Activated CD8-positive, alpha-beta memory T cell treated with anti-CD3 and anti-CD28 coated beads, Interleukin-2, amount 50 U/mL, for 24 hours (primary cell): ENCODE measurements around the gene GATB.
"Not testable (repeated sequence)": the region's sequence is repeated elsewhere in the genome, so short reads cannot be mapped to it uniquely, and the experiment has no call there.

Experiments
- DNase-seq: peaks from one replicate; pipeline ENCODE4 v3.0.0-alpha.2; 2020; ENCODE audit errors: extremely low read depth

Gene GATB

DNA sequence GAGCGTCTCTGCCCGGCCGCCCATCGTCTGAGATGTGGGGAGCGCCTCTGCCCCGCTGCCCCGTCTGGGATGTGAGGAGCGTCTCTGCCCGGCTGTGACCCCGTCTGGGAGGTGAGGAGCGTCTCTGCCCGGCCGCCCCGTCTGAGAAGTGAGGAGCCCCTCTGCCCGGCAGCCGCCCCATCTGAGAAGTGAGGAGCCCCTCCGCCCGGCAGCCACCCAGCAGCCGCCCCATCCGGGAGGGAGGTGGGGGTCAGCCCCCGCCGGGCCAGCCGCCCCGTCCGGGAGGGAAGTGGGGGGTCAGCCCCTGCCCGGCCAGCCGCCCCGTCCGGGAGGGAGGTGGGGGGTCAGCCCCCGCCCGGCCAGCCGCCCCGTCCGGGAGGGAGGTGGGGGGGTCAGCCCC, 29.1 kb downstream of the GATB start:
- DNase-seq = not testable (repeated sequence)

DNA sequence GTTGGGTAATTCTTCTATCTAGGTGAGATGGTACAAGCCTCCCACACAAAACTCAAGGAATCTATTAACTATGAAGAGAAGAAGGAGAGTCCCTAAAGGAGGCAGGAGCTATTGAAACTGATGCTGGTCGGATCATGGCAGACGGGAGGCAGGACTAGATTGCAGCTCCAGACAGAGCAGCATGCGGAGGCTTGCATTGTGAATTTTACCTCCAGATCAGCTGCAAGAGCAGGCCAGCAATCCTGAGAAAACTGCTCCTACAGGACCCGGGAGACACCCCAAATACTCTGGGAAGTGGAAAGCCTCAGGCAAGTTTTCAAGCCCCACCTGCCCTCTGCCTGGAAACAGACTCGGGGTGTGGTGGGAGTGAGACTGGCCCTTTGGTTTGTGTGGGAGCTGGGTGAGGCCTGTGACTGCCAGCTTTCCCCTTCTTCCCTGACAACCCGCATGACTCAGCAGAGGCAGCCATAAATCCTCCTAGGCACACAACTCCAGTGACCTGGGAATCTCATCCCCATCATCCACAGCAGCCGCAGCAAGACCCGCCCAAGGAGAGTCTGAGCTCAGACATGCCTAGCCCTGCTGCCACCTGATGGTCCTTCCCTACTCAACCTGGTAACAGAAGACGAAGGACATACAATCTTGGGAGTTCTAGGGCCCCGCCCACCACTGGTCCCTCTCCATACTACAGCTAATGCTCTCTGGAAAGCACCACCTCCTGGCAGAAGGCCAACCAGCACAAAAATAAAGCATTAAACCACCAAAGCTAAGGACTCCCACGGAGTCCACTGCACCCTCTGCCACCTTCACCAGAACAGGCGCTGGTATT, 30.9 kb downstream of the GATB start:
- no peak for DNase-seq

DNA sequence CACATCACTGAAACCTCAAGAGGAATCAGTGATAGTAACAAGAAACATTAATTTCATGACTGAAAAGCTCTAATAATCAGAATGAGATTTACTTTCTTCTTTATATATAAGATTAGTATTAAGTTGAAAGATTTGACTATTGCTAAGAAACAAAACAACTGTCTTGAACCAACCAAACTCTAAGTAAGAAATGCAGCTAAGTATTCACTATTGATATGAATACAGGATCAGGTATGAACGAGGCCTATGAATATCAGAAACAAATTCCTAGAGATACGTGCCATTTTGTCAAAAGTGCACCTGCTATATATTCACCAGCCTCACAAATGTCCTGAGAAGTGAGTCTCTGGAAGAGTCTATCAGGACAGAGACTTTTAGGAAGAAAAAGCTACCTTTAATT, 32.1 kb downstream of the GATB start:
- DNase-seq = no peak

DNA sequence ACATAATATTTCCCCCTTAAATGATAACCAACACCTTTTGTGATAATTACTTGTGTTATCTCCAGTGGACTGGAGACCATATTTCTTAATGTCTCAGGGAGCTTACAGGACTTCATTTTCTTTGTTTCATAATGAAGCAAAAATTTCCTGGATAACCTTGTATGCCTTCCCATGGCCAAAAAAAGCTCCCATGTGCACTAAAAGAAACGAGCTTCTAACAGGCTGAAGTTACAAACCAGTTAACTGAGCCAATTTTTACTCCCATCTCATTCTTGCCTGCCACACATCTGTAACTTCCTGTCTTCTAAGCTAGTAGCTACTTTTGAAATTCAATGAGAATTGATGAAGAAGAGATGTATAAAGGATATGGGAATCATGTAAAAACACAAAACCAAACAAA, 32.8 kb downstream of the GATB start:
- DNase-seq = no peak

DNA sequence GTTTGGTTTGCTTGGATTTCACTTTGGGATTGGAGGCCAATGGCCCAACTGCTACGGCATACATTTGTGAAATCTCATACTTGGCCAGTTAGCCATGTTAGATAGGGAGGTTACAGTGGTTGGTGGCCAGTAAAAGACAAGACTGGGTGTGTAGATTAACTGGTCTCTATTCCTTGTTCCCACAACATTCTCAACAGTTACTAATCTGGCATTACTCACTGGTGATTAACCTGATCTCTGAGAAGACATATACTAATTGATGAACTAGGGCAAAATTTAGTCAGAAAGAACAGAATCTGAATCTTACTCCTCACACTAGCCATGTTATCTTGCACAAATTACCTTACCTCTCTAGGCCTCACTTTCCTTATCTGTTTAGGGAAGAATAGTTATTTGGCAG, 33.4 kb downstream of the GATB start:
- DNase-seq = no peak

DNA sequence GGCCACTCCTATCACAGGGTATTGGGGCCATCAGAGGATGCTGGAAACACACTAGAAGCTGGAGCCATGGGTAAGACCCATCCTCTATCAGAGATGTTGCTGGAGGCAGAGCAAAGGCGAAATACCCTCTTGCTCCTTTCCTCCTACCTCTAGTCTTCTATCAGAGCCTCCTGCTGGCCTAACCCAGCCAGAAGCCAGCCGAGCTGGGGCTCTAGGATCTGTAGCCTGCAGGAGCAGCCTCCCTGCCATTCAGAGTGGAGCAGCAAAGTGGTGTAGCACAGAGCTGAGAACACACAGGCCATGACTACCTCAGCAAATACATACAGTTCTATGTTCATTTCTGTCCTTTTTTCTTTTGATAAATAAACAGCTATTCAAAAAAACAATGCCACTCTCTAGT, 35.7 kb downstream of the GATB start:
- DNase-seq = no peak

DNA sequence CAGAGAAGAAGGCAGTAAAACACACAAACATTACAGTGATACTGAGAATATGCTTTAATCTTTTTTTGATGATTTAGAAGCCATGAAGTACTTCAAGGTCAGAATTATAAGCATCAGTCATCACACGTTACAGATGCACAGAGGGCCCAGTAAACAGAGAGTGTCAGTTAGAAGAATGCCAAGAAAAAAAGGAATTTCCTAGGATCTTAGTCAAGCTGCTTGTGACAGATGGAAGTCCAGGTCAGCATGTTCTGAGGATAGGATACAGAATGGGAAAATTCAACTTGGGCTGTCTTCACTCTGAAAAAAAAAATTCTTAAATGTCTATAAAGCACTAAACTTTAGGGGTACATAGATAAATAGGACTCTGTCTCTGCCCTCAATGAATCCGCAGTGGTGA, 38.9 kb downstream of the GATB start:
- DNase-seq = no peak

DNA sequence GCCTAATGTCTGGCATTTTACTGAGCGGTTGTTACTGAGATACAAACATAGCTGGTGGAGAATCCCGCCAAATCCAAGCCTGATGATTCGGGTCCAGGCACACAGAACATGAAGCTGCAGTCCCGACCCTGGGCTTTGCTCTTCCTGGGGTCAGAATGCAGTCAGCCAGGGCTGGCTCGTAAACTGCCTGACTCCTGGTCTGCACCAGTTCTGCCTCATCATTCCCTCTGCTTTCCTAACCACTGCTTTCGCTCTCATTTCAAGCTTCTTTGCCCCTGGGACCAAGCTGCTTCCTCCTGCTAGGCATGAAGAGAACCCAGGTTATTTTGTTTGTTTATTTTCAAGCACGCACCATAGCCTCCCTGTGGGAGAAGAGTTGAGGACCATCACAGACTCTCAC, 39.3 kb downstream of the GATB start:
- DNase-seq = no peak

DNA sequence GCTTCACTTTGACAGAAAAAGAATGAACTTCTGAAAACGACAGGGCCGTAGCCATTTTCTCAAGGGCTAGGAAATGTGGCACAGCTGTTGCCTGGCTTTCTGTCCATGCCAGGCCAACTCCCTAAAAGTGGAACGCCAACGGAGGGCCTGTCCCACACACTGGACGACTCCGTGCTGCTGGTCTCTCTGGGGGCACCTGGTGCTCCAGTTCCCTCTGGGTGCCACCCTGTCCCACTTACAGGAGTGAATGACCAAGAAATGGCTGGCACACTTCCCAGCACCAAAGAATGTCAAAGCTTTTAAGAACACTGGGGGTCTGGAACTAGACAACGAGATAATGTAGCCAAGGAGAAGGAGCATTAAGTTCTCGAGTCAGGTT, 40.9 kb downstream of the GATB start:
- no peak for DNase-seq

DNA sequence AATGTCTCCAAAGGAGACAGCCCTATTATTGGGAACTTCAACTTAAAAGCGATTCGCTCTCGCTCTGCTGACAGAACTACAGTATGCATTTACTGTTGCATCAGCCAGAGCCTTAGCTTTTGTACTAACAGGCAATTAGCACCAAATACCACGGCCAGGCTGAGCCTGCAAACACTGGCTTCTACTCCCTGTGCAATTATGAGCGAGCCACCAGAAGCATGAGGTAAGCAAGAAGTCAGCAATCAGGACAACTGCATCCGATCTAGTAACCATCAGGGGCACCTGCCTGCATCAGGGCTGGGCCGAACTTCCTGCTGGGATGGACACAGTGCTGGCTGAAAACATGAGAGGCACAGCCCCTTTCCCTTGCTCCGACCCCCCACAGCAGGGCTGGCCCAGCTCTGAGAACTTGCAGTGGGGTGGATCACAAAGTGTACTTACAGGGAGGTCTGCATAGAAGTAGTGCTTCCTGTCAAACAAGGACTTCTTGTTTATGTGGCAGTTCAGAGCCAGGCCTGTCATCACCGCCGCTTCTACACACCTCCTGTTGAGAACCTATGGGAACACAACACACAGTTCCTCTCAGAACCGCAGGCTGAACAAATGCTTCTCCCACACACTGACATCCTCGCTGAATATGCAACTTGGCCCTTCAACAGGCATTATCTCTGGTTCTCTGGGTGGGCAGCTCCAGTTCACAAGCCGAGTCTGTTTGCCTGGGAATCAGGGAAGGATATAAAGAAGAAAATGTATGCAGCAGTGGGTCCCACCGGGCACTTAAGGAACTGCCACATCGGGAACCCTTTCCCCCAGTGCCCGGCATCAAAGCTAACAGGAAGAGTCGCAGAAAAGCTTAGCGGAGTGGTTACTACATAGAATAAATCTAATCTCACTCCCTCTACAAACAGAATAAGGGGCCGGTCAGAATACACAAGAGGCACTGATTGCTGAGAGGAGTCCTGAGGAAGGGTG, 41.5 kb downstream of the GATB start:
- no peak for DNase-seq

DNA sequence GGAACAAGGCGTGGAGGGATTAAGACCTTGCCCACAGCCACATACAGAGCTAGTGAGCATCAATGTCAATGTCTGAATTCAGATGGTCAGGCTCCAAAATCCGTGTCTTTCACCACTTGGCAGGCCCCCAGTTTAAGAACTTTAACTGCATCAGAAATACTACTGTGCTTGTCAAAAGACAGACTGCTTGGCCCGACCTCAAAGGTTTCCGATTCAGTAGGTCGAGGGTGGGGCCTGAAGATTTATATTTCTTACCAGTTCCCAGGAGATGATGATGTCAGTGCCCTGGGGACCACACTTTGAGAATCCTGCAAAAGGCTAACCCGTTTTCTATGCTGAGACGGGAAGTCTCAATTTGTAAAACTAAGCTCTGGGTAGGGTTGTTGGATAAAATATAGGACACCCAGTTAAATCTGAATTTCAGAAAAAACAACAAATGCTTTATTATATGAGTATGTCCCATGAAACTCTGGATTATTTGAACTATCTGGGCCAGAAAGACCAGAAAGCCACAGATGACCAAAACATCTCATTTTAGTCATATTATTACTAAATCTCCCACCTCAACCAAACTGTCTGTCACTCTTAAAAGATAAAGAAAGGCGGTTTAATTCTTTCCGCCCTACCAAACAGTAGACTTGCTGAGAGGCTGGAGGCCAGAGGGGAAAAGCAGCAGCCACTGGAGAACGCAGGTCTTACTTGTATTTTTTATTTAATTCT, 42.7 kb downstream of the GATB start:
- DNase-seq = no peak

DNA sequence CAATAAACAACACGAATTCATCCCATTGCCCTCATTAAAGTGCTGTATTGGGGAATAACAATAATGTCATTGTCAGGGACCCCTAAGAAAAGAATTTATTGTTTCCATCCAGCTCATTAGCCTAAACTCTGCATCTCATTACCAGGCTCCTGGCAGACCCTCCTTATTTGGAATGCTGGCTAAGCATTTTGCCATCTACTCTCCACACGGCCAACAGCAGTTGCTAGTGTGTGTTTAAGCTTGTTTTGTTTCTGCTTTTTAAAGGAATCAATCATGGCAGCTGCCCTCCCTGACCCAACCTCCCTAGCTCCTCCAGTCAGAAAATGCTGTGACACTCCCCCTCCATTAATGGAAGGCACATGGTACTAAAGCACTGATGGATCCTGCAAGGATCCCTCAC, 43.5 kb downstream of the GATB start:
- no peak for DNase-seq

DNA sequence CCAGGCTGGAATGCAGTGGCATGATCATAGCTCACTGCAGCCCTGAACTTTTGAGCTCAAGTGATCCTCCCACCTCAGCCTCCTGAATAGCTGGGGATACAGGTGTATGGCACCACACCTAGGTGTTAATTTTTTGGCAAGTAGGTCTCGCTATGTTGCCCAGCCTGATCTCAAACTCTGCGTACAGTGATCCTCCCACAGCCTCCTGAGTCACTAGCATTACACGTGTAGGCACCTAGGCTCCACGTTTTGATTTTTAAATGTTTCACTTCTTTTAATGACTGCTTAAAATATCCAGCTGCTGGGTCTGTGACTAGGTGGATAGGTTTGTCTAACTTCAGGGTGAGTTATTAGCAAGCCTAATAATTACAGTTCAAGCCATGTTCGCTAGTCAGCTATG, 44.5 kb downstream of the GATB start:
- DNase-seq = no peak

DNA sequence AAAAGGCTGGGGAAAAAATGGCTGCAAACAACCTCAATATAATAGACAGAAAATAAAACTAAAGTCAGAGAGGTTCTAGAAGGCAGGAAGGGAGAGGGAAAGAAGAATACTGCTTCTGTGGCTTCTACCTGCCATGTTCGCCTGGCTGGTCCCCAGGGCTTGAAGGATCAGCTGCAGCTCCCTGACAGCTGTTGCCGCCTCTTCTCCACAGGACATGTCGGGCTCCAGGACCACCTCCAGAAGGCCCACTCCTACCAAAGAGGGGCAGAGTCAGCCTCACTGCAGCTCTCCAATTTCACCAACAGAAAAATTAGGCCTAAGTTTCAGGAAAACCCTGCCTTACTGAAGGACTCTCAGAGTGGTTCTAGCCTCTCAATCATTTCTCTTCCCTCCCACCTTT, 44.9 kb downstream of the GATB start:
- no peak for DNase-seq

DNA sequence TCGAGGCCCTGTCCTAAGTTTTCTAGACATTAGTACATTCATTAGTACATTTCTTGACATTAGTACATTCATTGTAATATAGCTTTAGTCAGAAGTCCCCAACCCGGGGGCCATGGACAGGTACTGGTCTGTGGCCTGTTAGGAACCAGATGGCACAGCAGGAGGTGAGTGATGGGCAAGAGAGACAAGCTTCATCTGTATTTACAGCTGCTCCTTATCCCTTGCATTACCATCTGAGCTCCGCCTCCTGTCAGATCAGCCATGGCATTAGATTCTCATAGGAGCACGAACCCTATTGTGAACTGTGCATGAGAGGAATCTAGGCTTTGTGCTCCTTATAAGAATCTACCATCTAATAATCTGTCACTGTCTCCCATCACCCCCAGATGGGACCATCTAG, 48.0 kb downstream of the GATB start:
- DNase-seq = no peak

DNA sequence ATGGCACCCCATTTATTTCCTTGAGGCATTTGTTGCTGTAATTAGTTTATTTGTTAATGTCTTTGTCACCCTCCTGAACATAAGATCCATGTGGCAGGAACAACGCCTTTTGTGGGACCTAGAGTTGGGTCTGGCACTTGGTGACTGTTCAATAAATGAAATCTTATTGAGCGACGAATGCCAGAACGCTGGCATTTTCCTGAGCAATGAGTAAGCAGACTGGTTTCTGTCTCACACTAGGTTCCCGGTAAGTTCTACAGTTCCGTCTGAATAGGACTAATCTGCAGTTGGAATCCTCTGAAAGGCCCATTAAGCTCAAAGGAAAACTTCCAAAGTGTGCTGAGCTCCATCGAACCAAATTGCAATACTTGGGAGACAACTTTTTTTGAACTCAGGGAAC, 49.2 kb downstream of the GATB start:
- DNase-seq = no peak

DNA sequence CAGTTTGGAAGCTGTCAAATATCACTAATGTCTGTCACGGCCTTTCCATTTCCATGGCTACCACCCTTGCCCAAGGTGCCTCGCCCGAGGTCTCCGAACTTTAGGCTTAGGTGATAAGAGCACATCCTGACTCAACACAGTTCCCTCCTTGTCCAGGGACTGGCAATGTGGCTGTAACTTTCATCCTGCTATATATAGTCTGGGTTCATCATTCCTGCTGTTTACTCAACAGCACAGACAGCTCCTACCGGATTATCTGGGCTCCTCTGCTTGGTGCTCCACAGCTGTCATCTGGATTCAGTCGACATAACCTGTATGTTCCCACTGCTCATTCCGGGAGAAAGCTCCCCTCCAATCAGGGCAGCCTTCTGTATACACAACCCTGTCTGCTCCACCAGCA, 51.2 kb downstream of the GATB start:
- no peak for DNase-seq

DNA sequence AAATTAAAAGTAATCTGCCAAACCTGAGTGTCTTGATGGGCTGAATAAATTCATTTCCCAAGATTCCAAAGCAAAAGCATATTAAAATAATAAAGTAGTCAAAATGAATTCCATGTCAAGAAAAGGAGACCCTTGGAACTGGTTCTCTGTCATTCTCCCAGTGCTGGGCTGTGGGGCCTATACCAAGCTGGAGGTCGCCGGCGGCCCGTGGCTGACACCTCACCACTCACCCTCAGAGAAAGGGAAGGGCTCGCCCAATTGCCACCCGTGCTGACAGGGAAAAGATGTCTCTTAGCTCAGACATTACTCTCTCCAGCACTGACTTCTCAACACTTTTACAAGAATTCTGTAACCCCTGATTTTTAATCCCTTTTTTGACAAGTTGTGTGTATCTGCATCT, 51.7 kb downstream of the GATB start:
- no peak for DNase-seq

DNA sequence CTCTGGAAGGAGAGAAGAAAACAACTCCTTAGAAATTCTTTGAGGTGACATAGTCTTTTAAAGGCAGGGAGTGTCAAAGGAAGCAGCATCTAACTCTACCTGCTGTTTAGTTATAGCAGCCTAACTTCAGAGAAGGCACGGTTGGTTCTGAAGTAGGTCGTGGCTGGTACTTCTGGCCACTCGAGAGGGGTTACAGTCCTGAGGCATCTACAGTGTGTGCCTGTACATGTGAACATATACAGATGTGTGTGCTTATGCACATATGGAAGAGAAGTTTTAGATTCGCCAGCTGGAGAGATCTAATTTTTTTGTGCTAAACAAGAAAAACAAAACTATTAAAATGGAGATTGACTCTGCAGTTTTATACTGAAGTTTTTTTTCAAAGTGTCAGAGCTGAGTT, 52.7 kb downstream of the GATB start:
- DNase-seq = no peak

DNA sequence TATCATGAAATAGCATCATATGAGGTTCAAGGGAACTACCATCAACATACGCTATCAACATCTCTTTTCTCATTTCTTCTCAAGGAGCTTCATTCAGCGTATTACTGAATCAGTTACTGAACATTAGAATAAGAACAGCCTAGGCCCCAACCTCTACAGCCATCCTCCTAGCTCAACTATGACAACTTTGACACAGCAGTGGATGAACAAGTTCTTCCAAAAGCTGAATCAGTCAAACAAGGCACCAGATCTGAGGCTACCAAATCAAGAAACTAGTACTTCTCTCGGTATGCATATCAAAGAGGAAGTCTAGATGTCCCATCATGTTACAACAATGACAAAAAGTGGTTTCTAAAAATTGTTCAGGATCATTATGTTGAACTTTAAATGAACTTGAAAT, 57.4 kb downstream of the GATB start:
- no peak for DNase-seq

DNA sequence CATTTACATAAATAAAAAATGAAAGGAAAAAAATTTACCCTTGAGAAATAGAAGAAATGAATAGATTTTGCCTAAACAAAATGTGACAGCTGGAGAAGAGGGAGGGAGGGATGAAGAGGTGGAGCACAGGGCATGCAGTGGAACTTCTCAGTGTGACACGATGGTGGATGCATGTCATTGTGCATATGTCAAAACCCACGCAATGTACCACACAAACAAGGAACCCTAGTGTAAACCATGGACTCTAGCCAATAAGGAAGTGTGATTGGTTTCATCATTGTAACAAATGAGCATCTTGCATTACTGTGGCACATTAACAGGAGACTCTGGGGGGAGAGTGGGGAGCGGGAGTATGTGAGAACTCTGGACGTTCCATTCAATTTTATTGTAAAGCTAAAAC, 58.6 kb downstream of the GATB start:
- no peak for DNase-seq

DNA sequence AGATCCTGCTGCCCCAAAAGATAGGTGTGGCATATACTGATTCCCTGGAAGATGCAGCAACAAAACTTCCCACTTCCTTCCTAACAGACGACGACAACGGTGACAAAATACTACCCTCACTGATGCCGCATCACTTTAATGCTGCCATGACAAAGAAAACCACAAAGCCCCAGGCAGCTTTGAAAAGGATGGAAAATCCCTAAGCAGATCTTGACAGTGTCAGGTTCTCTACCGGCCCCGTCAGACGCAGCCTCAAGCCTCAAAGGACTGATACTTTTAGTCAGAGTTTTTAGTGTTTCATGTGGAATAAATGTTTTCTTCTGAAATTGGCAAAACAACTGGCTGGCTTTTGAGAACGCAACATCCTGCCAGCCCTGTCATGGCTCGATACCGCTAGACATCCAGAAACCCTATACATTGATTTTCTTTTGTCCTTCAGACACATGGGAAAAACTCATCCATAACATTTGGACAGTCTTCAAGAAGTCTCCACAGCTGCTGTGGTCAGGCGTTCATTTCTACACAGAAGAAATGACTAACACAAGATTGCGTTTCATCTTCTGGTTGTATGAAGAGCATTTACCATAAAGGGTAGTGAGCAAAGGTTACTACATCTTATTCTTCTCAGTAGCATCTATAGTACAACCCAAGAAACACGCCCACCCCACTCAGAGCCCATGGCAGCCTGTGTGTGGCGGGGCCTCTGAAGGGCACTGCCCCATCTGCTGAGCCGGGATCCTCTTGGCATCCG, 60.1 kb downstream of the GATB start:
- no peak for DNase-seq
